GM12878 (cell line): ENCODE results near the gene FALEC.

ENCODE experiments used
- BCL11A ChIP-seq: IDR thresholded peaks from 2 replicates; pipeline ENCODE4 v1.6.1; 2011; ENCODE audit warnings: low read depth, low read length
- CTCF ChIP-seq, 3 experiments: IDR thresholded peaks in 2 of 3; conservative IDR thresholded peaks in 1 of 3; 2 replicates each; pipeline ENCODE4 v1.5.1; 2011; ENCODE audit warnings: low read depth in 3 of 3, low read length in 3 of 3, mild to moderate bottlenecking in 3 of 3, control low read depth in 2 of 3, moderate library complexity in 2 of 3, inconsistent platforms in 1 of 3, mixed read lengths in 1 of 3; ENCODE audit not compliant: control insufficient read depth in 2 of 3, insufficient read depth in 1 of 3; ENCODE audit errors: extremely low read depth in 1 of 3
- DPF2 ChIP-seq: fragments of 450-650 bp; IDR thresholded peaks from 2 replicates; pipeline ENCODE4 v1.6.1; 2017; ENCODE audit warnings: mild to moderate bottlenecking
- EED ChIP-seq: sonication (generic); IDR thresholded peaks from 2 replicates; pipeline ENCODE4 v1.6.1; 2016; ENCODE audit warnings: antibody characterized with exemption, low read depth
- ETV6 ChIP-seq, 2 experiments: fragments of 450-650 bp in 1 of 2; IDR thresholded peaks in 1 of 2; conservative IDR thresholded peaks in 1 of 2; 2 replicates each; pipeline ENCODE4 v1.6.1; 2014; ENCODE audit warnings: antibody characterized with exemption in 1 of 2, borderline replicate concordance in 1 of 2, low read depth in 1 of 2, mild to moderate bottlenecking in 1 of 2, moderate library complexity in 1 of 2
- HDGF ChIP-seq: fragments of 450-650 bp; IDR thresholded peaks from 2 replicates; pipeline ENCODE4 v1.6.1; 2016; ENCODE audit warnings: antibody characterized with exemption
- POLR2A ChIP-seq: IDR thresholded peaks from 2 replicates; pipeline ENCODE4 v1.6.1; 2011; ENCODE audit warnings: low read depth, mild to moderate bottlenecking, low read length
- REST ChIP-seq: IDR thresholded peaks from 2 replicates; pipeline ENCODE4 v1.6.1; 2012; ENCODE audit warnings: mild to moderate bottlenecking, low read depth, low read length
- SMAD5 ChIP-seq: IDR thresholded peaks from 2 replicates; pipeline ENCODE4 v1.6.1; 2016; ENCODE audit warnings: antibody characterized with exemption, low read depth
- TAF1 ChIP-seq: IDR thresholded peaks from 2 replicates; pipeline ENCODE4 v1.6.1; 2011; ENCODE audit warnings: mild to moderate bottlenecking, low read depth, low read length, borderline replicate concordance
- TCF7 ChIP-seq: IDR thresholded peaks from 2 replicates; pipeline ENCODE4 v1.6.1; 2014; ENCODE audit warnings: antibody characterized with exemption, borderline replicate concordance
- YY1 ChIP-seq: IDR thresholded peaks from 2 replicates; pipeline ENCODE4 v1.6.1; 2011; ENCODE audit warnings: low read depth, mild to moderate bottlenecking, low read length
- ZZZ3 ChIP-seq: IDR thresholded peaks from 2 replicates; pipeline ENCODE4 v1.6.1; 2011; ENCODE audit warnings: low read depth; ENCODE audit not compliant: control insufficient read depth, insufficient read length
- TF ChIP-seq, protein P1 (sequence below): fragments of 450-650 bp; IDR thresholded peaks from 2 replicates; pipeline ENCODE4 v1.6.1; 2018; ENCODE audit warnings: borderline replicate concordance, mild to moderate bottlenecking; ENCODE audit not compliant: partially characterized antibody

DNA sequence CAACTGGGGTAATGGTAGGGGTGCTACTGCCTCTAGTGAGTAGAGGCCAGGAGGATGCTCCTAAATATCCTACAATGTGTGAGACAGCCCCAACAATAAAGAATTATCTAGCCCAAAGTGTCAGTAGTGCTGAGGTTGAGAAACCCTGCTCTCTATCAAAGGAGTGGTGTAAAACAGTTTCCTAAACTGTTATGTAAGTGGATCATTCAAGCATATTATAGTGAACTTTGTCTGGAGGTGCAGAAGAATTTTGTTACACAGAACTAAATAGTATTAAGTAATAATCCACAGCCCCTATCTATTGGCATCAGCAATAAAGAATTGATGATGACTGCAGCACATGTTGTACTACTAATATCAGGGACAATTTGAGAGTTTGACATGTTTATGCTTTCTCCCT lies 48.6 kb upstream of the FALEC start:
- no peak for TF ChIP-seq CTCF (IDR thresholded peaks at IDR 0.05 in 2 of 3, conservative IDR thresholded peaks at IDR 0.05 in 1 of 3; ENCODE audit: control insufficient read depth in 2 of 3, extremely low read depth in 1 of 3, insufficient read depth in 1 of 3, low read depth in 3 of 3, low read length in 3 of 3)
- no peak for TF ChIP-seq DPF2
- TF ChIP-seq TAF1, result no peak
- no peak for TF ChIP-seq HDGF
- TF ChIP-seq EED, result no peak
- no peak for TF ChIP-seq ZZZ3
- TF ChIP-seq YY1, result no peak
- TF ChIP-seq SMAD5, result no peak
- no peak for TF ChIP-seq REST
- no peak for TF ChIP-seq POLR2A
- TF ChIP-seq BCL11A, result no peak
- TF ChIP-seq, protein P1, sequence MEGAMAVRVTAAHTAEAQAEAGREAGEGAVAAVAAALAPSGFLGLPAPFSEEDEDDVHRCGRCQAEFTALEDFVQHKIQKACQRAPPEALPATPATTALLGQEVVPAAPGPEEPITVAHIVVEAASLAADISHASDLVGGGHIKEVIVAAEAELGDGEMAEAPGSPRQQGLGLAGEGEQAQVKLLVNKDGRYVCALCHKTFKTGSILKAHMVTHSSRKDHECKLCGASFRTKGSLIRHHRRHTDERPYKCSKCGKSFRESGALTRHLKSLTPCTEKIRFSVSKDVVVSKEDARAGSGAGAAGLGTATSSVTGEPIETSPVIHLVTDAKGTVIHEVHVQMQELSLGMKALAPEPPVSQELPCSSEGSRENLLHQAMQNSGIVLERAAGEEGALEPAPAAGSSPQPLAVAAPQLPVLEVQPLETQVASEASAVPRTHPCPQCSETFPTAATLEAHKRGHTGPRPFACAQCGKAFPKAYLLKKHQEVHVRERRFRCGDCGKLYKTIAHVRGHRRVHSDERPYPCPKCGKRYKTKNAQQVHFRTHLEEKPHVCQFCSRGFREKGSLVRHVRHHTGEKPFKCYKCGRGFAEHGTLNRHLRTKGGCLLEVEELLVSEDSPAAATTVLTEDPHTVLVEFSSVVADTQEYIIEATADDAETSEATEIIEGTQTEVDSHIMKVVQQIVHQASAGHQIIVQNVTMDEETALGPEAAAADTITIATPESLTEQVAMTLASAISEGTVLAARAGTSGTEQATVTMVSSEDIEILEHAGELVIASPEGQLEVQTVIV, result no peak
- no peak for TF ChIP-seq TCF7
- no peak for TF ChIP-seq ETV6 (conservative IDR thresholded peaks at IDR 0.05 in 1 of 2, IDR thresholded peaks at IDR 0.05 in 1 of 2; ENCODE audit: borderline replicate concordance in 1 of 2, low read depth in 1 of 2)
